K562 (cell line): Measurements from ENCODE around the gene APC2. TPM values are rescaled to one million over a fixed set of nuclear protein-coding genes. Genes with fewer than 3 reads are reported as not detected.

Experiments used
- CBX5 ChIP-seq: IDR thresholded peaks from 2 replicates; pipeline ENCODE4 v1.6.1; 2014; ENCODE audit warnings: low read depth, borderline replicate concordance
- COPS2 ChIP-seq: fragments of 450-650 bp; conservative IDR thresholded peaks from 2 replicates; pipeline ENCODE4 v1.6.1; 2016; ENCODE audit warnings: mild to moderate bottlenecking, moderate library complexity
- CSDE1 ChIP-seq, 2 experiments: fragments of 450-650 bp; IDR thresholded peaks; 2 replicates each; pipeline ENCODE4 v1.6.1; 2016; ENCODE audit warnings: mild to moderate bottlenecking in 1 of 2
- EP300 ChIP-seq: IDR thresholded peaks from 2 replicates; pipeline ENCODE4 v1.6.1; 2012; ENCODE audit warnings: low read length, improper control_type of control experiment
- HCFC1 ChIP-seq: IDR thresholded peaks from 2 replicates; pipeline ENCODE4 v1.6.1; 2012; ENCODE audit warnings: low read depth, low read length, improper control_type of control experiment
- HDGF ChIP-seq: fragments of 450-650 bp; IDR thresholded peaks from 2 replicates; pipeline ENCODE4 v1.6.1; 2016
- HLTF ChIP-seq: fragments of 450-650 bp; IDR thresholded peaks from 2 replicates; pipeline ENCODE4 v1.6.1; 2016
- MEF2A ChIP-seq: IDR thresholded peaks from 2 replicates; pipeline ENCODE4 v1.6.1; 2011; ENCODE audit warnings: low read depth, mild to moderate bottlenecking, low read length, moderate library complexity; ENCODE audit not compliant: control insufficient read depth
- NRF1 ChIP-seq, 2 experiments: fragments of 450-650 bp; IDR thresholded peaks in 1 of 2; conservative IDR thresholded peaks in 1 of 2; 2 replicates each; pipeline ENCODE4 v1.6.1; 2014; ENCODE audit warnings: mild to moderate bottlenecking in 2 of 2
- POLR2H ChIP-seq: IDR thresholded peaks from 2 replicates; pipeline ENCODE4 v1.6.1; 2016; ENCODE audit warnings: missing genetic modification characterization, low read depth, mild to moderate bottlenecking, control low read depth, missing compliant biosample characterization, moderate library complexity
- SAFB2 ChIP-seq: fragments of 200-400 bp; formaldehyde crosslinking; IDR thresholded peaks from 2 replicates; pipeline ENCODE4 v1.6.1; 2018; ENCODE audit warnings: borderline replicate concordance, low read length, low read depth, moderate library complexity; ENCODE audit not compliant: severe bottlenecking
- SIN3A ChIP-seq, 2 experiments: fragments of 150-350 bp in 1 of 2; IDR thresholded peaks; 2 replicates each; pipeline ENCODE4 v1.6.1; 2011 to 2016; ENCODE audit warnings: borderline replicate concordance in 2 of 2, low read depth in 2 of 2, low read length in 2 of 2, mild to moderate bottlenecking in 2 of 2, moderate library complexity in 2 of 2; ENCODE audit not compliant: control insufficient read depth in 1 of 2
- SMC3 ChIP-seq: conservative IDR thresholded peaks from 2 replicates; pipeline ENCODE4 v1.6.1; 2011; ENCODE audit warnings: low read depth, low read length, improper control_type of control experiment; ENCODE audit not compliant: insufficient read depth
- STAG1 ChIP-seq: sonication (generic); formaldehyde crosslinking; IDR thresholded peaks from 2 replicates; pipeline ENCODE4 v1.5.0; 2020; ENCODE audit warnings: missing genetic modification reagents, borderline replicate concordance
- TAF1 ChIP-seq: IDR thresholded peaks from 2 replicates; pipeline ENCODE4 v1.6.1; 2011; ENCODE audit warnings: mild to moderate bottlenecking, low read length, moderate library complexity; ENCODE audit not compliant: insufficient read depth, control insufficient read depth, severe bottlenecking; ENCODE audit errors: extremely low read depth
- TAF9B ChIP-seq: fragments of 450-650 bp; IDR thresholded peaks from 2 replicates; pipeline ENCODE4 v1.6.1; 2018; ENCODE audit warnings: mild to moderate bottlenecking; ENCODE audit not compliant: partially characterized antibody
- TCF7 ChIP-seq: sonication (generic); IDR thresholded peaks from 2 replicates; pipeline ENCODE4 v1.6.1; 2016; ENCODE audit warnings: antibody characterized with exemption, borderline replicate concordance
- polyA plus RNA-seq, 8 experiments: library from polyadenylated mRNA; depleted of rRNA in 4 of 8; stranded (reverse) in 5 of 8; unstranded in 3 of 8; fragments of >200 nt; fragmentation: Nextera tagmentation in 2 of 8; fragmentation: Illumina TruSeq in 1 of 8; extraction: Ambion mirVana in 2 of 8; extraction: Trizol in 1 of 8; gene quantifications; 2 replicates each; pipeline versions ENCODE4 v1.2.1 to v1.2.3, GENCODE V29; 2011 to 2014; ENCODE audit warnings: inconsistent platforms in 1 of 8, missing spikeins in 1 of 8
- total RNA-seq, 7 experiments: library from RNA; depleted of rRNA in 6 of 7; stranded (reverse); fragments of >200 nt in 6 of 7; fragmentation: Illumina TruSeq in 2 of 7; extraction: Trizol in 2 of 7; gene quantifications; 2 replicates each; pipeline versions ENCODE4 v1.2.1 to v1.2.3, GENCODE V29; 2011 to 2021; ENCODE audit warnings: low replicate concordance in 1 of 7
- TF ChIP-seq, protein P1 (sequence below): fragments of 450-650 bp; IDR thresholded peaks from 2 replicates; pipeline ENCODE4 v1.7.0; 2016; ENCODE audit warnings: borderline replicate concordance
- TF ChIP-seq, protein P2 (sequence below): fragments of 450-650 bp; IDR thresholded peaks from 2 replicates; pipeline ENCODE4 v1.6.1; 2018; ENCODE audit warnings: mild to moderate bottlenecking, low read depth; ENCODE audit not compliant: partially characterized antibody
- TF ChIP-seq, protein P3 (sequence below): sonication (generic); formaldehyde crosslinking; IDR thresholded peaks from 2 replicates; pipeline ENCODE4 v1.8.0; 2023; ENCODE audit warnings: missing genetic modification reagents, mild to moderate bottlenecking, borderline replicate concordance

The APC2 gene
- total and polyA plus RNA-seq, 9 of the 15 experiments (the other 6 are each of a cell fraction or from before 2014, with no cell fraction given), result 0.01 to 0.40 (median 0.05) TPM; not detected in 3

DNA sequence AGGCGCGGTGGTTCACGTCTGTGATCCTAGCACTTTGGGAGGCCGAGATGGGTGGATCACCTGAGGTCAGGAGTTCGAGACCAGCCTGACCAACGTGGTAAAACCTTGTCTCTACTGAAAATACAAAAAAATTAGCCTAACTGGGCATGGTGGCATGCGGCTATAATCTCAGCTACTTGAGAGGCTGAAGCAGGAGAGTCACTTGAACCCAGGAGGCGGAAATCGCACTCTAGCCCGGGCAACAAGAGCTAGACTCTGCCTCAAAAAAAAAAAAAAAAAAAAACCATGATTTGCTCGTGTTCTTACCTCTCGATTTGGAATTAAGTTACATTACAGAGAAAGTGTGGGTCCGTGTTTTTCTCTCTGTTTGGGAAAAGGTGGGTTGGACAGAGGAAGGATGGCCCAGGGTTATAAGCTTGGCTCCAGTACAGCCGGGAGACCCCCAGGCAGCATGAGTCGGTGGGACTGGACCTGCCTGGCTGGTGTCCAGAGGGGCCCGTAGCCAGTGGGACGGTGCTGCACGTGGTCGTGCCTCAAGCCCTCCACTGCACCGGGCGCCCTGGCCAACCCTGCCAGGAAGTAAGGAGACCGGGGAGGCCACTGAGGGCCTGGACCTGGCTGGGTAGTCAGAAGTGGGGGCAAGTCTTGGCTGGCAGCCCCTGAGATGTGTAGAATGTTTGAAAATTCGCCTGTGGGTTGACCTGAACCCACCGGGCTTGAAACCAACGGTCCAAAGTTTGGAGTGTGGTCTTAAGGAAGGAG, 8.1 kb upstream of the APC2 start (continued):
- no peak for TF ChIP-seq SAFB2
- TF ChIP-seq TAF1, result no peak
- no peak for TF ChIP-seq NRF1 (conservative IDR thresholded peaks at IDR 0.05 in 1 of 2, IDR thresholded peaks at IDR 0.05 in 1 of 2)
- no peak for TF ChIP-seq MEF2A
- no peak for TF ChIP-seq HCFC1
- no peak for TF ChIP-seq COPS2
- TF ChIP-seq CBX5, result no peak
- TF ChIP-seq, protein P1, sequence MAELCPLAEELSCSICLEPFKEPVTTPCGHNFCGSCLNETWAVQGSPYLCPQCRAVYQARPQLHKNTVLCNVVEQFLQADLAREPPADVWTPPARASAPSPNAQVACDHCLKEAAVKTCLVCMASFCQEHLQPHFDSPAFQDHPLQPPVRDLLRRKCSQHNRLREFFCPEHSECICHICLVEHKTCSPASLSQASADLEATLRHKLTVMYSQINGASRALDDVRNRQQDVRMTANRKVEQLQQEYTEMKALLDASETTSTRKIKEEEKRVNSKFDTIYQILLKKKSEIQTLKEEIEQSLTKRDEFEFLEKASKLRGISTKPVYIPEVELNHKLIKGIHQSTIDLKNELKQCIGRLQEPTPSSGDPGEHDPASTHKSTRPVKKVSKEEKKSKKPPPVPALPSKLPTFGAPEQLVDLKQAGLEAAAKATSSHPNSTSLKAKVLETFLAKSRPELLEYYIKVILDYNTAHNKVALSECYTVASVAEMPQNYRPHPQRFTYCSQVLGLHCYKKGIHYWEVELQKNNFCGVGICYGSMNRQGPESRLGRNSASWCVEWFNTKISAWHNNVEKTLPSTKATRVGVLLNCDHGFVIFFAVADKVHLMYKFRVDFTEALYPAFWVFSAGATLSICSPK, result no peak
- TF ChIP-seq HLTF, result no peak
- TF ChIP-seq POLR2H, result no peak
- TF ChIP-seq, protein P2, sequence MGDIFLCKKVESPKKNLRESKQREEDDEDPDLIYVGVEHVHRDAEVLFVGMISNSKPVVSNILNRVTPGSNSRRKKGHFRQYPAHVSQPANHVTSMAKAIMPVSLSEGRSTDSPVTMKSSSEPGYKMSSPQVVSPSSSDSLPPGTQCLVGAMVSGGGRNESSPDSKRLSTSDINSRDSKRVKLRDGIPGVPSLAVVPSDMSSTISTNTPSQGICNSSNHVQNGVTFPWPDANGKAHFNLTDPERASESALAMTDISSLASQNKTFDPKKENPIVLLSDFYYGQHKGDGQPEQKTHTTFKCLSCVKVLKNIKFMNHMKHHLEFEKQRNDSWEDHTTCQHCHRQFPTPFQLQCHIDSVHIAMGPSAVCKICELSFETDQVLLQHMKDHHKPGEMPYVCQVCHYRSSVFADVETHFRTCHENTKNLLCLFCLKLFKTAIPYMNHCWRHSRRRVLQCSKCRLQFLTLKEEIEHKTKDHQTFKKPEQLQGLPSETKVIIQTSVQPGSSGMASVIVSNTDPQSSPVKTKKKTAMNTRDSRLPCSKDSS, result no peak
- TF ChIP-seq EP300, result no peak
- TF ChIP-seq HDGF, result no peak
- no peak for TF ChIP-seq CSDE1 (IDR thresholded peaks at IDR 0.05)
- TF ChIP-seq SIN3A (IDR thresholded peaks at IDR 0.05; ENCODE audit: borderline replicate concordance in 2 of 2, control insufficient read depth in 1 of 2, low read depth in 2 of 2, low read length in 2 of 2), result no peak
- no peak for TF ChIP-seq SMC3
- TF ChIP-seq TCF7, result no peak
- TF ChIP-seq, protein P3, sequence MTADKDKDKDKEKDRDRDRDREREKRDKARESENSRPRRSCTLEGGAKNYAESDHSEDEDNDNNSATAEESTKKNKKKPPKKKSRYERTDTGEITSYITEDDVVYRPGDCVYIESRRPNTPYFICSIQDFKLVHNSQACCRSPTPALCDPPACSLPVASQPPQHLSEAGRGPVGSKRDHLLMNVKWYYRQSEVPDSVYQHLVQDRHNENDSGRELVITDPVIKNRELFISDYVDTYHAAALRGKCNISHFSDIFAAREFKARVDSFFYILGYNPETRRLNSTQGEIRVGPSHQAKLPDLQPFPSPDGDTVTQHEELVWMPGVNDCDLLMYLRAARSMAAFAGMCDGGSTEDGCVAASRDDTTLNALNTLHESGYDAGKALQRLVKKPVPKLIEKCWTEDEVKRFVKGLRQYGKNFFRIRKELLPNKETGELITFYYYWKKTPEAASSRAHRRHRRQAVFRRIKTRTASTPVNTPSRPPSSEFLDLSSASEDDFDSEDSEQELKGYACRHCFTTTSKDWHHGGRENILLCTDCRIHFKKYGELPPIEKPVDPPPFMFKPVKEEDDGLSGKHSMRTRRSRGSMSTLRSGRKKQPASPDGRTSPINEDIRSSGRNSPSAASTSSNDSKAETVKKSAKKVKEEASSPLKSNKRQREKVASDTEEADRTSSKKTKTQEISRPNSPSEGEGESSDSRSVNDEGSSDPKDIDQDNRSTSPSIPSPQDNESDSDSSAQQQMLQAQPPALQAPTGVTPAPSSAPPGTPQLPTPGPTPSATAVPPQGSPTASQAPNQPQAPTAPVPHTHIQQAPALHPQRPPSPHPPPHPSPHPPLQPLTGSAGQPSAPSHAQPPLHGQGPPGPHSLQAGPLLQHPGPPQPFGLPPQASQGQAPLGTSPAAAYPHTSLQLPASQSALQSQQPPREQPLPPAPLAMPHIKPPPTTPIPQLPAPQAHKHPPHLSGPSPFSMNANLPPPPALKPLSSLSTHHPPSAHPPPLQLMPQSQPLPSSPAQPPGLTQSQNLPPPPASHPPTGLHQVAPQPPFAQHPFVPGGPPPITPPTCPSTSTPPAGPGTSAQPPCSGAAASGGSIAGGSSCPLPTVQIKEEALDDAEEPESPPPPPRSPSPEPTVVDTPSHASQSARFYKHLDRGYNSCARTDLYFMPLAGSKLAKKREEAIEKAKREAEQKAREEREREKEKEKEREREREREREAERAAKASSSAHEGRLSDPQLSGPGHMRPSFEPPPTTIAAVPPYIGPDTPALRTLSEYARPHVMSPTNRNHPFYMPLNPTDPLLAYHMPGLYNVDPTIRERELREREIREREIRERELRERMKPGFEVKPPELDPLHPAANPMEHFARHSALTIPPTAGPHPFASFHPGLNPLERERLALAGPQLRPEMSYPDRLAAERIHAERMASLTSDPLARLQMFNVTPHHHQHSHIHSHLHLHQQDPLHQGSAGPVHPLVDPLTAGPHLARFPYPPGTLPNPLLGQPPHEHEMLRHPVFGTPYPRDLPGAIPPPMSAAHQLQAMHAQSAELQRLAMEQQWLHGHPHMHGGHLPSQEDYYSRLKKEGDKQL, result no peak
- TF ChIP-seq TAF9B, result no peak
- no peak for TF ChIP-seq STAG1 (CRISPR knock-in tag)
